Adrenal gland (tissue), 12 donors: ENCODE results near the gene PCGF1. TPM values are rescaled to one million over a fixed set of nuclear protein-coding genes. Genes with fewer than 3 reads are reported as not detected.
A peak's percentile ranks its signal among the peaks of the same experiment; 100 is the strongest.

Experiments used
- DNase-seq, 7 donors: peaks; one replicate each; pipeline ENCODE4 v3.0.0-alpha.2; 2019 to 2020
- H3K27ac ChIP-seq, 5 donors: fragments of 200-600 bp; sonication (generic) in 4 of 5; 1 replicate in 3 of 5; 2 replicates in 2 of 5; pipeline versions ENCODE4 v1.5.1 to v1.8.0; 2016 to 2020; ENCODE audit warnings: mild to moderate bottlenecking in 1 of 5
- H3K27me3 ChIP-seq: fragments of 200-600 bp; 2 replicates; pipeline ENCODE4 v1.8.0; 2021
- H3K36me3 ChIP-seq, 2 donors: fragments of 200-600 bp; replicated peaks in 1 of 2; 1 replicate in 1 of 2; 2 replicates in 1 of 2; pipeline versions ENCODE4 v1.5.1 to v1.8.0; 2018 to 2022
- H3K4me1 ChIP-seq, 2 donors: fragments of 200-600 bp; replicated peaks in 1 of 2; 1 replicate in 1 of 2; 2 replicates in 1 of 2; pipeline versions ENCODE4 v1.5.1 to v1.8.0; 2018 to 2021
- H3K4me3 ChIP-seq, 4 donors: fragments of 200-600 bp; sonication (generic) in 3 of 4; one replicate each; pipeline ENCODE4 v1.5.1; 2016 to 2018
- H3K9me3 ChIP-seq, 3 donors: fragments of 200-600 bp; sonication (generic) in 1 of 3; replicated peaks in 1 of 3; 1 replicate in 2 of 3; 2 replicates in 1 of 3; pipeline versions ENCODE4 v1.5.1 to v1.8.0; 2016 to 2021
- POLR2A ChIP-seq, 2 donors: fragments of 450-650 bp; IDR thresholded peaks; one replicate each; pipeline ENCODE4 v1.6.1; 2017; ENCODE audit warnings: antibody characterized with exemption in 2 of 2, mild to moderate bottlenecking in 2 of 2, moderate library complexity in 1 of 2
- WGBS, 4 donors: extraction: QIAGEN DNeasy Blood & Tissue Kit in 2 of 4; methylation state at CpG; one replicate each; pipeline versions ENCODE4 v1.1.5 to v1.1.7; 2013 to 2017; 5-methylcytosine and 5-hydroxymethylcytosine counted together
- intact Hi-C, 2 donors: fragments of 100-400 bp; cut with DNase I; formaldehyde crosslinking; loops; one replicate each; pipeline versions ENCODE4 v1.14.1 to v1.15.0; 2022 to 2023
- polyA plus RNA-seq, 3 donors: library from polyadenylated mRNA; stranded (reverse); fragments of 200-250 nt in 2 of 3; fragments of 350-450 nt in 1 of 3; fragmentation: Illumina TruSeq in 1 of 3; extraction: RNeasy Lipid Tissue Mini Kit (QIAGEN cat#74804) in 1 of 3; gene quantifications; one replicate each; pipeline ENCODE4 v1.2.3, GENCODE V29; 2013 to 2014
- total RNA-seq, 9 donors: library from RNA; depleted of rRNA in 4 of 9; stranded (reverse); fragments of >200 nt in 4 of 9; fragments of 120-200 nt in 1 of 9; fragmentation: NEBNext Ultra II Directional in 1 of 9; extraction: Animal tissue kit (Norgen Biotek cat#: 25700) in 1 of 9; gene quantifications; one replicate each; pipeline versions ENCODE4 v1.1.0 to v1.2.4, GENCODE V29; 2013 to 2023
- TF ChIP-seq, protein P1 (sequence below), 6 experiments: fragments of 450-650 bp in 4 of 6; fragments of 200-600 bp in 2 of 6; sonication (generic) in 1 of 6; IDR thresholded peaks; 1 replicate in 5 of 6; 2 replicates in 1 of 6; pipeline versions ENCODE4 v1.5.1 to v1.8.0; 2016 to 2021; ENCODE audit warnings: antibody characterized with exemption in 6 of 6, mild to moderate bottlenecking in 2 of 6, moderate library complexity in 1 of 6
- donor health status: healthy with polysubstance abuse.
- donor health status: Bipolar disorder and iron deficiency.
- donor health status: DM: yes; HTN: yes; CAD: no.
- donor health status: DM: no; HTN: no; CAD: no.
- donor health status: DM: no; HTN: no; CAD: no.
- donor health status: DM: yes; HTN: yes; CAD: no.

The PCGF1 gene
- total and polyA plus RNA-seq, 12 donors: 15.4 to 38.9 (median 24.1) TPM

DNA sequence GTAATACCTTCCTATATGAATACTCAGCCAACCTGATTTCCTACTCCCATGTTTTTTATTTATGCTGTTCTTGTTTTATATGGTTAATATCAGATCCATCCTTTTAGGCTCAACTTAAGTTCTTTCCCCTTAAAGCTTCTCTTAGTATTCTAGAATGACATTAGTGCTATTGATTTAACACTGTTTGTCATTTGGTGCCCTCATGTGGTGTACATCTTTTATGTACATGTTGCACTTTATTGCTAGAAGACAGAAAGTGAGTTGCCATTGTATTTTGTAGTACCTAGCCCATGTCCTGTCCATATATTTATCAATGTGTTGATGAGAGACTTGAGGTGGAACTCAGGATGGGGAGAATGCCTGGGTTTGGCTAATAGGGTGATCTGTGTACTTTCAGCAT lies 24.7 kb upstream of the PCGF1 start:
- no peak for DNase-seq
- H3K9me3 ChIP-seq: no peaks in the 10 kb centered on the region
- intact Hi-C loops: no loop called here
- H3K4me3 ChIP-seq: no peak overlapping the region
- no peaks in the 10 kb centered on the region for H3K27me3 ChIP-seq
- TF ChIP-seq, protein P1, sequence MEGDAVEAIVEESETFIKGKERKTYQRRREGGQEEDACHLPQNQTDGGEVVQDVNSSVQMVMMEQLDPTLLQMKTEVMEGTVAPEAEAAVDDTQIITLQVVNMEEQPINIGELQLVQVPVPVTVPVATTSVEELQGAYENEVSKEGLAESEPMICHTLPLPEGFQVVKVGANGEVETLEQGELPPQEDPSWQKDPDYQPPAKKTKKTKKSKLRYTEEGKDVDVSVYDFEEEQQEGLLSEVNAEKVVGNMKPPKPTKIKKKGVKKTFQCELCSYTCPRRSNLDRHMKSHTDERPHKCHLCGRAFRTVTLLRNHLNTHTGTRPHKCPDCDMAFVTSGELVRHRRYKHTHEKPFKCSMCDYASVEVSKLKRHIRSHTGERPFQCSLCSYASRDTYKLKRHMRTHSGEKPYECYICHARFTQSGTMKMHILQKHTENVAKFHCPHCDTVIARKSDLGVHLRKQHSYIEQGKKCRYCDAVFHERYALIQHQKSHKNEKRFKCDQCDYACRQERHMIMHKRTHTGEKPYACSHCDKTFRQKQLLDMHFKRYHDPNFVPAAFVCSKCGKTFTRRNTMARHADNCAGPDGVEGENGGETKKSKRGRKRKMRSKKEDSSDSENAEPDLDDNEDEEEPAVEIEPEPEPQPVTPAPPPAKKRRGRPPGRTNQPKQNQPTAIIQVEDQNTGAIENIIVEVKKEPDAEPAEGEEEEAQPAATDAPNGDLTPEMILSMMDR (IDR thresholded peaks at IDR 0.05): peak in 3 of 6 experiments; percentile 20 to 29 (median 27)
- TF ChIP-seq POLR2A (IDR thresholded peaks at IDR 0.05): no peak
- peaks cover 11 to 15% of the 10 kb centered on the region in 2 donors for H3K4me1 ChIP-seq
- H3K36me3 ChIP-seq: peaks cover 0 to 19% of the 10 kb centered on the region in 2 donors
- no peak overlapping the region for H3K27ac ChIP-seq

DNA sequence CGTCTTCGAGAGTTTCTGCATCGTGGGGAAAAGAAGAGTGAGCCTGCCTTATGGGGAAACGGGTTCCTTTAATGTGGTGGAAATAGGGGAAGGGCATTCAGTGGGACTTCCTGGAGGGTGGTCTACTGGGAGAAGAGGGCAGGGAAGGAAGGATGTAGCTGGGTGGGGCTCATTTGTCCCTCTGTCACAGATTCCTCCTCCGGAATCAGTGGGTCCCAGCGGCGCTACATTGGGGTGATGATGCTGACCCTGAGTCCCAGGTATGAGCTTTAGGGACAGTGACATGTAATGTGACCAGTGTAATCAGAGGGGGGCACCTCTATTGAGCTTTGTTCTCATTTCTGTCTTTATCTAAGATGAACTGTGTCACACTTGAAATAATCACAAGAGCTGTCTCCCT lies 24.2 kb upstream of the PCGF1 start:
- no peaks in the 10 kb centered on the region for H3K9me3 ChIP-seq
- peaks cover 11 to 15% of the 10 kb centered on the region in 2 donors for H3K4me1 ChIP-seq
- TF ChIP-seq POLR2A (IDR thresholded peaks at IDR 0.05): no peak
- TF ChIP-seq, protein P1 (IDR thresholded peaks at IDR 0.05): no peak
- H3K27ac ChIP-seq: no peak overlapping the region
- H3K27me3 ChIP-seq: no peaks in the 10 kb centered on the region
- intact Hi-C loops: no loop called here
- 83 to 91% (median 86%) methylated on average over 7 of the region's 7 CpGs for WGBS, 4 donors
- no peak for DNase-seq
- H3K36me3 ChIP-seq: peaks cover 0 to 24% of the 10 kb centered on the region in 2 donors
- no peak overlapping the region for H3K4me3 ChIP-seq

DNA sequence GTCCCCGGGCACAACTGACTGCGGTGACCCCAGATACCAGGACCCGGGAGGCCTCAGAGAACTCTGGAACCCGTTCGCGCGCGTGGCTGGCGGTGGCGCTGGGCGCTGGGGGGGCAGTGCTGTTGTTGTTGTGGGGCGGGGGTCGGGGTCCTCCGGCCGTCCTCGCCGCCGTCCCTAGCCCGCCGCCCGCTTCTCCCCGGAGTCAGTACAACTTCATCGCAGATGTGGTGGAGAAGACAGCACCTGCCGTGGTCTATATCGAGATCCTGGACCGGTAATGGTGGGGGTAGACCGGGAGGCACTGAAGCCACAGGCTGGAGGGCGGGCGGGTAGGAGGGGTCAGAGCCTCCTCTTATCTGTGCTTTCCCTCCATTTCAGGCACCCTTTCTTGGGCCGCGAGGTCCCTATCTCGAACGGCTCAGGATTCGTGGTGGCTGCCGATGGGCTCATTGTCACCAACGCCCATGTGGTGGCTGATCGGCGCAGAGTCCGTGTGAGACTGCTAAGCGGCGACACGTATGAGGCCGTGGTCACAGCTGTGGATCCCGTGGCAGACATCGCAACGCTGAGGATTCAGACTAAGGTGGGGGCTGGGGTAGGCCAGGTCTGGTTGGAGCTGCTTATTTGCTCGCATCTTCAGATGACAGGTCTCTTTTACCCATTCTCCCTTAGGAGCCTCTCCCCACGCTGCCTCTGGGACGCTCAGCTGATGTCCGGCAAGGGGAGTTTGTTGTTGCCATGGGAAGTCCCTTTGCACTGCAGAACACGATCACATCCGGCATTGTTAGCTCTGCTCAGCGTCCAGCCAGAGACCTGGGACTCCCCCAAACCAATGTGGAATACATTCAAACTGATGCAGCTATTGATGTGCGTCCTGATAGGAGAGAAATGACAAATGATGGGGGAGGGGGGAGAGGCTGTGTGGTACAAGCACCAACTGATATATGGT lies 23.0 kb upstream of the PCGF1 start:
- WGBS, 4 donors: 2 to 18% (median 5%) methylated on average over 7 to 54 of the region's 54 CpGs
- Histone ChIP-seq H3K4me1 (peaks cover 11 to 15% of the 10 kb centered on the region in 2 donors), H3K9me3 (no peaks in the 10 kb centered on the region), H3K36me3 (peaks cover 0 to 34% of the 10 kb centered on the region in 2 donors), H3K4me3 (peak overlapping the region; percentile 22 to 87 (median 74)), H3K27me3 (no peaks in the 10 kb centered on the region), H3K27ac (peak overlapping the region in 4 of 5 donors; percentile 81 to 93 (median 84))
- DNase-seq: peak; percentile 45 to 73 (median 49)
- TF ChIP-seq, protein P1 (IDR thresholded peaks at IDR 0.05): no peak
- peak in 1 of 2 donors; percentile 35 for TF ChIP-seq POLR2A (IDR thresholded peaks at IDR 0.05)
- intact Hi-C loops: no loop called here

DNA sequence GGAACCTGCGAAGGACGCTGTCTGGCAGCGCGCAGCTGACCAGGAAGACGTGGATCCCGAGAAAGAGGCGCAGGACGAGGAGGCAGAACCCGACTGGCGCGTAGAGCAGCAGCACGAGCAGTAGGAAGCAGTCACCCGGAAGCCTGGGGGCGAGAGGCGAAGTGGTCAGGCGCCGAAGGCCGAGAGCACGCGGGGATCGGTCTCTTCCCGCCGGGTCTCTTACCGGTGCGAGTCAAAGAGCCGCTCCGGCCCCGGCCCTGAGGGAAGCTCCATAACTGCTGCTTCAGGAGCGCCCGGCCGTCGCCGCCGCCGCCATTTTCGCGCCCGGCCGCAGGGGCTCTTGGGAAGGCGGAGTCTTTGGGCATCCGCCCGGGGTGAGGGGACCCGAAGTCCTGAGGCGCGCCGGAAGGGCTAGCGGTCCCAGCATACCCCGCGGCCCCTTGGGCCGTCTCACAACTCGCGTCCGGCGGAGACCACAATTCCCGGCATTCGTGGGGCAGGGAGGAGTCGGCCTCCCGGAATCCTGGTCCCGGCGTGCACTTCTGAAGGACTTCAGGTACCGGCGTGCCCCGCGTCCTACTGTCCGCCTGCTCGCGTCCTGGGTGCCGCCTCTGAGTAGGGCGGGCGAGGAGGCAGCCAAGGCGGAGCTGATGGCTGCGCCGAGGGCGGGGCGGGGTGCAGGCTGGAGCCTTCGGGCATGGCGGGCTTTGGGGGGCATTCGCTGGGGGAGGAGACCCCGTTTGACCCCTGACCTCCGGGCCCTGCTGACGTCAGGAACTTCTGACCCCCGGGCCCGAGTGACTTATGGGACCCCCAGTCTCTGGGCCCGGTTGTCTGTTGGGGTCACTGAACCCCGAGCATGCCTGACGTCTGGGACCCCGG lies 22.1 kb upstream of the PCGF1 start, which contains the start of the genes AUP1 and HTRA2:
TSS of gene AUP1 (minus strand) at position 350 of the 882 bp plus-strand sequence. CDS start at position 273, 77 bp downstream.
TSS of gene HTRA2 (plus strand) at position 577 of the 882 bp plus-strand sequence. CDS start at position 651, 74 bp downstream.
- Histone ChIP-seq H3K4me1 (peaks cover 11 to 15% of the 10 kb centered on the region in 2 donors), H3K36me3 (peaks cover 0 to 34% of the 10 kb centered on the region in 2 donors), H3K27ac (peak within 1 kb of the TSS; percentile 65 to 93 (median 83)), H3K27me3 (no peaks in the 10 kb centered on the region), H3K9me3 (no peaks in the 10 kb centered on the region), H3K4me3 (peak within 1 kb of the TSS; percentile 63 to 87 (median 78))
- TF ChIP-seq, protein P1 (IDR thresholded peaks at IDR 0.05): peak in 3 of 6 experiments; percentile 2 to 20 (median 14)
- peak; percentile 42 to 76 for TF ChIP-seq POLR2A (IDR thresholded peaks at IDR 0.05)
- DNase-seq: peak; percentile 98 to 99 (median 99)
- 0 to 1% (median 0%) methylated on average over 16 to 87 of the region's 87 CpGs for WGBS, 4 donors
- intact Hi-C loops: loop anchor here (2.0 to 5.0 kb wide), 2 partner anchors 23 to 42 kb away; partner anchors contain the start of gene PCGF1 (in 1 of the 2)
